Measurements from ENCODE around the gene IFNE.
A peak's percentile ranks its signal among the peaks of the same experiment; 100 is the strongest.

Gene IFNE

GRCh38 chr9:21481470-21482056 lies 550 bp downstream of the IFNE start:
- H3K27me3 Mint-ChIP-seq (ENCODE audit: low read depth, poor library complexity), result peaks cover 3% of the 10 kb centered on the region
- no peaks in the 10 kb centered on the region for H3K36me3 Mint-ChIP-seq (ENCODE audit: low read depth)
- H3K27ac Mint-ChIP-seq, result no peak overlapping the region
- no peak overlapping the region for H3K4me3 Mint-ChIP-seq
- no peak for DNase-seq
- TF ChIP-seq CTCF (IDR thresholded peaks at IDR 0.05), result no peak
- no peaks in the 10 kb centered on the region for H3K9me3 Mint-ChIP-seq
- no peaks in the 10 kb centered on the region for H3K4me1 Mint-ChIP-seq

GRCh38 chr9:21479152-21479702 lies 2.9 kb downstream of the IFNE start:
- Mint-ChIP-seq H3K4me3 (no peak overlapping the region), H3K9me3 (no peaks in the 10 kb centered on the region), H3K4me1 (no peaks in the 10 kb centered on the region), H3K27ac (no peak overlapping the region), H3K36me3 (ENCODE audit: low read depth) (no peaks in the 10 kb centered on the region), H3K27me3 (ENCODE audit: low read depth, poor library complexity) (peaks cover 3% of the 10 kb centered on the region)
- TF ChIP-seq CTCF (IDR thresholded peaks at IDR 0.05), result no peak
- DNase-seq, result no peak

GRCh38 chr9:21477466-21477865 lies 4.6 kb downstream of the IFNE start:
- DNase-seq, result no peak
- H3K27me3 Mint-ChIP-seq (ENCODE audit: low read depth, poor library complexity), result peaks cover 3% of the 10 kb centered on the region
- no peak for TF ChIP-seq CTCF (IDR thresholded peaks at IDR 0.05)
- no peaks in the 10 kb centered on the region for H3K4me1 Mint-ChIP-seq
- no peak overlapping the region for H3K27ac Mint-ChIP-seq
- H3K9me3 Mint-ChIP-seq, result no peaks in the 10 kb centered on the region
- no peak overlapping the region for H3K4me3 Mint-ChIP-seq
- H3K36me3 Mint-ChIP-seq (ENCODE audit: low read depth), result no peaks in the 10 kb centered on the region

GRCh38 chr9:21473236-21473635 lies 8.9 kb downstream of the IFNE start:
- TF ChIP-seq CTCF (IDR thresholded peaks at IDR 0.05), result no peak
- H3K36me3 Mint-ChIP-seq (ENCODE audit: low read depth), result no peaks in the 10 kb centered on the region
- H3K9me3 Mint-ChIP-seq, result no peaks in the 10 kb centered on the region
- no peaks in the 10 kb centered on the region for H3K27me3 Mint-ChIP-seq (ENCODE audit: low read depth, poor library complexity)
- no peak overlapping the region for H3K27ac Mint-ChIP-seq
- H3K4me1 Mint-ChIP-seq, result no peaks in the 10 kb centered on the region
- DNase-seq, result no peak
- no peak overlapping the region for H3K4me3 Mint-ChIP-seq

GRCh38 chr9:21470126-21470525 lies 12.0 kb downstream of the IFNE start:
- DNase-seq, result no peak
- Mint-ChIP-seq H3K27me3 (ENCODE audit: low read depth, poor library complexity) (no peaks in the 10 kb centered on the region), H3K9me3 (peaks cover under 1% of the 10 kb centered on the region), H3K4me1 (no peaks in the 10 kb centered on the region), H3K27ac (no peak overlapping the region), H3K36me3 (ENCODE audit: low read depth) (no peaks in the 10 kb centered on the region), H3K4me3 (no peak overlapping the region)
- no peak for TF ChIP-seq CTCF (IDR thresholded peaks at IDR 0.05)

- no peaks in the 10 kb centered on the region for H3K4me1 Mint-ChIP-seq
These were observed 16.1 kb downstream of the IFNE start for GRCh38 chr9:21465859-21466518.

More at GRCh38 chr9:21465859-21466518, 16.1 kb downstream of the IFNE start:
- Mint-ChIP-seq H3K36me3 (ENCODE audit: low read depth) (peaks cover 4% of the 10 kb centered on the region), H3K4me3 (no peak overlapping the region), H3K9me3 (peaks cover 29% of the 10 kb centered on the region), H3K27me3 (ENCODE audit: low read depth, poor library complexity) (peaks cover 12% of the 10 kb centered on the region), H3K27ac (no peak overlapping the region)
- no peak for DNase-seq
- TF ChIP-seq CTCF (IDR thresholded peaks at IDR 0.05), result peak; percentile 73

Measured in nephron progenitor cell (in vitro differentiated cells).